Measurements from ENCODE around the gene PARP4.
A peak's percentile ranks its signal among the peaks of the same experiment; 100 is the strongest.
"Not testable (repeated sequence)": the region's sequence is repeated elsewhere in the genome, so short reads cannot be mapped to it uniquely, and the experiment has no call there.

PARP4 gene

GRCh38 chr13:24386816-24387708 is 125.5 kb downstream of the PARP4 start:
- TF ChIP-seq CTCF (conservative IDR thresholded peaks at IDR 0.05; ENCODE audit: low read depth, low read length): no peak
- H3K4me3 ChIP-seq (ENCODE audit: low read depth, low read length): no peak overlapping the region
- DNase-seq (ENCODE audit: low read depth): no peak

DNA sequence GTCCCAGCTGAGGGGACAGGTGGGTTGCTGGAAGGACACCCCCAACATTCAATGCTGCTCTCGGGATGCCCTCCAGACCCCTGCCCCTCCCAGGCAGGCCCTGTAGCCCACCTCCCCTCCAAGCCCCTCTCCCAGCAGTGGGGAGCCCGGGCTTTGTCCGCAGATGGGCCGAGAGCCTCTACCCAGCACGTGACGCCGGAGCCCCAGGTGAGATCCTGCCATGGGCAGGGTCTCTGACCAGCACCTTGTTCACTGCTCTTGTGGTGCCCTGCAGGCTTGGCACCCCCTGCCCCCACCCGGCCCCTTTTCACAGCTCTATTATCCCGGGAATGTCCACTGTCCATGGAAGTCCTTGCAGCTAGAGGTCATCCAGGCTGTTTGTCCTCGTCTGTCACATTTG is 126.7 kb downstream of the PARP4 start:
- H3K4me3 ChIP-seq (ENCODE audit: low read depth, low read length): no peak overlapping the region
- no peak for DNase-seq (ENCODE audit: low read depth)
- TF ChIP-seq CTCF (conservative IDR thresholded peaks at IDR 0.05; ENCODE audit: low read depth, low read length): no peak

DNA sequence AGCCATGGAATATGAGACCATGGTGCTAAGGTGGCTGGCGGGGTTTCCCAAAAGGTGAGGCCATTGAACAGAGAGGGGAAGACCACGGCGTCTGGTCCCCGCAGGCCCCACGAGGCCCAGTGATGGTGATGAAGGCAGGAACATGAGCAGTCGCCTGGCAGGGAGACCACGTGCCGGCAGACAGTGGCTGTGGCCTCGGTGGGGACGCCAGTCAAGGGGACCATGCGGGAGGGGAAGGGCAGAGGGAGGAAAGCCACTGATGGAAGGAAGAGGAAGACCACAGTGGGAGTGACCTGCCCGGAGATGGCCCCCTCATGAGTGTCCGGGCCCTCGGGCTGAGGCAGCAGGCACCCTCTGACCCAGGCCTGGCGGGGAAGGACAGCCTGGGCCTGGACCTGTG is 127.6 kb downstream of the PARP4 start:
- not testable (repeated sequence) for H3K4me3 ChIP-seq (ENCODE audit: low read depth, low read length); DNase-seq (ENCODE audit: low read depth)

GRCh38 chr13:24384091-24384490 is 128.5 kb downstream of the PARP4 start:
- not testable (repeated sequence) for DNase-seq (ENCODE audit: low read depth); H3K4me3 ChIP-seq (ENCODE audit: low read depth, low read length)

GRCh38 chr13:24381541-24382265 is 130.9 kb downstream of the PARP4 start:
- no peak overlapping the region for H3K4me3 ChIP-seq (ENCODE audit: low read depth, low read length)

DNA sequence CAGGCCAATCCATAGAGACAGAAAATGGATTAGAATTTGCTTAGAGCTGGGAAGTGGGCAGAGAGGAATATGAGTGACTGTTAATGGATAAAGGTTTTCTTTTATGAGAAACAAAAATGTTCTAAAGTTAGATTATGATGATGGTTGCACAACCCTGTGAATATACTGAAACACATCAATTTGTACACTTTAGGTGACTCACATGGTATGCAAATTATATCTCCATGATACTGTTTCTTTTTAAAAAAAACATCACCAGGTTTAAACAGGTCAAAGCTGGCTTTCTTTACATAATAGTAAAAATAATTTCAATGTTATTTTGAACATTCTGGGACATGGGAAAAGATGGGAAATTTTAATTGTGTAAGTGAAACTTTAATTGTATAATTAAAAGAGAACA is 131.7 kb downstream of the PARP4 start:
- H3K4me3 ChIP-seq (ENCODE audit: low read depth, low read length); DNase-seq (ENCODE audit: low read depth): not testable (repeated sequence)

More at GRCh38 chr13:24381541-24382265, 130.9 kb downstream of the PARP4 start:
- peak; percentile 17 for DNase-seq (ENCODE audit: low read depth)
- TF ChIP-seq CTCF (conservative IDR thresholded peaks at IDR 0.05; ENCODE audit: low read depth, low read length): no peak

DNA sequence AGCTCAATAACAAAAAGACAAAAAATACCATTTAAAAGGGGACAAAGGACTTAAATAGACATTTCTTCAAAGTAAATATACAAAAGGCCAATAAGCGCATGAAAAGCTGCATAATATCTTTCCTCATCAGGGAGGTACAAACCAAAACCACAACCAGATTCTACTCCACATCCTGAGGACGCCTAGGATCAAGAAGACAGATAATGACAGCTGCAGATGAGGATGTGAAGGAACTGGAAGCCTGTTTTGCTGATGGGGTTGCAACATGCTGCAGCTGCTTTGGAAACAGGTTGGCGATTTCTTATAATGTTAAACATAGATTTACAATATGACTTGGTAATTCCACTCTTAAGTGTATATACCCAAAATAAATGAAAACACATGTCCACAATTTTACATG is 132.4 kb downstream of the PARP4 start:
- H3K4me3 ChIP-seq (ENCODE audit: low read depth, low read length); DNase-seq (ENCODE audit: low read depth): not testable (repeated sequence)

DNA sequence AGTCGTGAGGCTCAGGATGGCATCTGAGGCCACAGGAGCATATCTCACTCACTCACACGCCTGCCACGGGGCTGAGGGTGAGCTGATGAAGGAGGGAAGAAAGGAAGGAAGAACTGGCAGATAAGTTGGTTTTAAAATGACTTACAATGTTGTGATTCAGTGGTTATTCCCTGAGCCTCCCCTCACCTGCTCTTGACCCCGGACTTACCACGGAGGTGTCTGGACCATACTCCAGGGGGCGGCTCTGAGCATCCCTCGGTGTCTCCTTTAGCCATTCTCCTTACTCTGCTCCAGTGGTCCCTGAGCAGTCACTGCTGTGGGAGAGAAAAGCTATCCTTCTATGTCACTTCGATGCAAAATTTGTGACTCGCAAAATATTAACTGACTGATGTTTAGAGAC is 141.3 kb downstream of the PARP4 start:
- not testable (repeated sequence) for H3K4me3 ChIP-seq (ENCODE audit: low read depth, low read length); DNase-seq (ENCODE audit: low read depth)

All from choroid plexus epithelial cell (primary cell).